GM23248 (cell line): Measurements from ENCODE around the gene THYN1. TPM values are rescaled to one million over a fixed set of nuclear protein-coding genes. Genes with fewer than 3 reads are reported as not detected.

Source experiments
- DNase-seq: peaks from one replicate; pipeline ENCODE4 v3.0.0-alpha.2; 2015
- H2AFZ ChIP-seq: fragments of 200-600 bp; sonication (generic); 2 replicates; pipeline ENCODE4 v1.6.1; 2016; ENCODE audit warnings: antibody characterized with exemption
- H3F3A ChIP-seq: fragments of 200-600 bp; sonication (generic); 2 replicates; pipeline ENCODE4 v1.6.1; 2016; ENCODE audit warnings: mild to moderate bottlenecking, antibody characterized with exemption, mixed run types; ENCODE audit not compliant: insufficient read depth
- H3K27ac ChIP-seq: fragments of 200-600 bp; sonication (generic); 2 replicates; pipeline ENCODE4 v1.5.1; 2016; ENCODE audit warnings: mild to moderate bottlenecking
- H3K27me3 ChIP-seq: fragments of 200-600 bp; sonication (generic); replicated peaks from 2 replicates; pipeline ENCODE4 v1.6.1; 2016; ENCODE audit warnings: mild to moderate bottlenecking; ENCODE audit not compliant: insufficient read depth
- H3K36me3 ChIP-seq: fragments of 200-600 bp; sonication (generic); 2 replicates; pipeline ENCODE4 v1.6.1; 2016; ENCODE audit warnings: low read depth, mild to moderate bottlenecking
- H3K4me1 ChIP-seq: fragments of 200-600 bp; sonication (generic); 2 replicates; pipeline ENCODE4 v1.6.1; 2016; ENCODE audit warnings: mild to moderate bottlenecking; ENCODE audit not compliant: insufficient read depth
- H3K4me2 ChIP-seq: fragments of 200-600 bp; sonication (generic); one replicate; pipeline ENCODE4 v1.6.1; 2016; ENCODE audit warnings: mild to moderate bottlenecking; ENCODE audit not compliant: unreplicated experiment
- H3K4me3 ChIP-seq: fragments of 200-600 bp; sonication (generic); 2 replicates; pipeline ENCODE4 v1.5.1; 2016; ENCODE audit warnings: mild to moderate bottlenecking
- H3K79me2 ChIP-seq: fragments of 200-600 bp; sonication (generic); 2 replicates; pipeline ENCODE4 v1.6.1; 2016; ENCODE audit warnings: mild to moderate bottlenecking; ENCODE audit not compliant: insufficient read depth
- H3K9ac ChIP-seq: fragments of 200-600 bp; sonication (generic); 2 replicates; pipeline ENCODE4 v1.6.1; 2016; ENCODE audit warnings: mild to moderate bottlenecking
- H3K9me2 ChIP-seq: fragments of 200-600 bp; sonication (generic); 2 replicates; pipeline ENCODE4 v1.6.1; 2016; ENCODE audit warnings: mixed run types, mild to moderate bottlenecking, moderate library complexity; ENCODE audit not compliant: insufficient read depth
- H3K9me3 ChIP-seq: fragments of 200-600 bp; sonication (generic); one replicate; pipeline ENCODE4 v1.6.1; 2017; ENCODE audit warnings: low read depth
- H4K20me1 ChIP-seq: fragments of 200-600 bp; sonication (generic); 2 replicates; pipeline ENCODE4 v1.6.0; 2016; ENCODE audit not compliant: insufficient read depth
- EZH2 ChIP-seq: fragments of 200-600 bp; sonication (generic); IDR thresholded peaks from 2 replicates; pipeline ENCODE4 v1.6.1; 2018; ENCODE audit warnings: antibody characterized with exemption, mild to moderate bottlenecking; ENCODE audit not compliant: insufficient read depth, poor library complexity, severe bottlenecking
- EZH2phosphoT487 ChIP-seq: fragments of 200-600 bp; sonication (generic); IDR thresholded peaks from 2 replicates; pipeline ENCODE4 v1.6.1; 2018; ENCODE audit warnings: antibody characterized with exemption, moderate library complexity, mild to moderate bottlenecking, low read depth; ENCODE audit not compliant: insufficient read depth
- WGBS, 2 experiments: methylation state at CpG; one replicate each; pipeline ENCODE4 v1.1.6; 2015 to 2017; ENCODE audit warnings: low lambda C conversion rate in 2 of 2, low coverage in 1 of 2; ENCODE audit errors: missing lambda C conversion rate in 2 of 2; 5-methylcytosine and 5-hydroxymethylcytosine counted together
- in situ Hi-C: fragments of 300-500 bp; cut with MboI; formaldehyde crosslinking; loops from 2 replicates; pipeline ENCODE4 v1.15.0; 2020
- polyA plus RNA-seq: library from polyadenylated mRNA; unstranded; fragments of >200 nt; fragmentation: Nextera tagmentation; extraction: Ambion mirVana; gene quantifications from 2 replicates; pipeline ENCODE4 v1.2.1, GENCODE V29; 2016
- total RNA-seq: library from RNA; depleted of rRNA; stranded (reverse); fragments of >200 nt; shearing (Covaris generic); gene quantifications from 2 replicates; pipeline ENCODE4 v1.2.3, GENCODE V29; 2014

Gene THYN1
- total and polyA plus RNA-seq, 2 experiments from 2014 or later = 25.6 to 49.8 TPM

DNA sequence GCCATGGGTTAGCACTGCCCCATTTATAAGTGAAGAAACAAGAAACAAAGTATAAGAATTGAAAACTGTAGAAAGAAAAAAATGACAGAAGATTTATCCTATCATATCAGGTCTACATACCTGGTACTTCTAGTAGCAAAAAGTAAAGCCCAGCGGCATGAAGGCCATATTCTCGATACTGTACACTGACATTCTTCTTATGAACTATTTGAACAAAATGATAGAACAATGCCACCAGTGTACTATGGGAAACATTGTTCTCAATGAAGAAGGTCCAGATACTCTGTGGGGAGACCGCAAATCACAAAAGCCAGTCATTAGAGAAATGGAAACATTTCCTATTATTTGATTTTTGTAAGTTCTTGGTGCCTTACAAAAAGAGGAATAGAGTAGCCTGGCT, 36.3 kb downstream of the THYN1 start:
- H3K79me2 ChIP-seq = peaks cover 62% of the 10 kb centered on the region

GRCh38 chr11:134215836-134216235, 37.3 kb downstream of the THYN1 start:
- no peaks in the 10 kb centered on the region for H3K9me2 ChIP-seq
- no peak overlapping the region for H2AFZ ChIP-seq
- in situ Hi-C loops = no loop called here
- TF ChIP-seq EZH2 = no peak
- no peak for TF ChIP-seq EZH2phosphoT487
- H3F3A ChIP-seq = no peaks in the 10 kb centered on the region
- H3K4me1 ChIP-seq = no peaks in the 10 kb centered on the region
- H3K4me2 ChIP-seq = no peak overlapping the region
- DNase-seq = no peak
- 82 to 88% methylated on average over 7 of the region's 7 CpGs for WGBS, 2 experiments
- peaks cover 59% of the 10 kb centered on the region for H3K79me2 ChIP-seq
- peaks cover 14% of the 10 kb centered on the region; the same call in 1 of the 2 replicates for H3K36me3 ChIP-seq
- H3K27me3 ChIP-seq = no peaks in the 10 kb centered on the region
- H4K20me1 ChIP-seq = no peaks in the 10 kb centered on the region
- H3K4me3 ChIP-seq = no peak overlapping the region
- no peak overlapping the region for H3K27ac ChIP-seq
- H3K9me3 ChIP-seq = no peaks in the 10 kb centered on the region
- no peak overlapping the region for H3K9ac ChIP-seq

More for the DNA sequence above, 36.3 kb downstream of the THYN1 start:
- H3K9me3 ChIP-seq = no peaks in the 10 kb centered on the region
- H3K27ac ChIP-seq = no peak overlapping the region
- WGBS, 2 experiments = 97 to 98% methylated on average over 3 of the region's 3 CpGs
- H3K4me3 ChIP-seq = no peak overlapping the region
- H3K36me3 ChIP-seq = peaks cover 14% of the 10 kb centered on the region; the same call in 1 of the 2 replicates
- no peaks in the 10 kb centered on the region for H3K9me2 ChIP-seq
- no peaks in the 10 kb centered on the region for H3K27me3 ChIP-seq
- in situ Hi-C loops = no loop called here
- H3F3A ChIP-seq = no peaks in the 10 kb centered on the region
- H3K4me2 ChIP-seq = no peak overlapping the region
- TF ChIP-seq EZH2phosphoT487 (no peak), EZH2 (no peak)
- no peaks in the 10 kb centered on the region for H3K4me1 ChIP-seq
- H4K20me1 ChIP-seq = no peaks in the 10 kb centered on the region
- no peak for DNase-seq
- no peak overlapping the region for H3K9ac ChIP-seq
- H2AFZ ChIP-seq = no peak overlapping the region

- H3K27me3 ChIP-seq = no peaks in the 10 kb centered on the region
- H3K9me3 ChIP-seq = no peaks in the 10 kb centered on the region
- H3K4me3 ChIP-seq = no peak overlapping the region
- H3K9ac ChIP-seq = no peak overlapping the region
- H3K79me2 ChIP-seq = peaks cover 16% of the 10 kb centered on the region; the same call in 1 of the 2 replicates
- H3F3A ChIP-seq = no peaks in the 10 kb centered on the region
- H3K9me2 ChIP-seq = no peaks in the 10 kb centered on the region
- no peaks in the 10 kb centered on the region for H3K4me1 ChIP-seq
- TF ChIP-seq EZH2 = no peak
- TF ChIP-seq EZH2phosphoT487 = no peak
- H3K27ac ChIP-seq = no peak overlapping the region
- in situ Hi-C loops = no loop called here
- H4K20me1 ChIP-seq = no peaks in the 10 kb centered on the region
- WGBS, 2 experiments = 85 to 92% methylated on average over 16 of the region's 16 CpGs
- no peak overlapping the region for H3K4me2 ChIP-seq
- peak; percentile 51 for DNase-seq
- H2AFZ ChIP-seq = no peak overlapping the region
- peaks cover 20% of the 10 kb centered on the region for H3K36me3 ChIP-seq
Measured at GRCh38 chr11:134207538-134208239, 45.5 kb downstream of the THYN1 start.

- no peak overlapping the region for H2AFZ ChIP-seq
- in situ Hi-C loops = no loop called here
- no peak overlapping the region for H3K4me2 ChIP-seq
- H4K20me1 ChIP-seq = no peaks in the 10 kb centered on the region
- H3K27me3 ChIP-seq = no peaks in the 10 kb centered on the region
- TF ChIP-seq EZH2phosphoT487 (no peak), EZH2 (no peak)
- DNase-seq = no peak
- no peak overlapping the region for H3K27ac ChIP-seq
- H3K9me2 ChIP-seq = no peaks in the 10 kb centered on the region
- no peaks in the 10 kb centered on the region for H3F3A ChIP-seq
- H3K79me2 ChIP-seq = peaks cover under 1% of the 10 kb centered on the region; the same call in 1 of the 2 replicates
- H3K9ac ChIP-seq = no peak overlapping the region
- no peak overlapping the region for H3K4me3 ChIP-seq
- no peaks in the 10 kb centered on the region for H3K4me1 ChIP-seq
- 94 to 96% methylated on average over 5 of the region's 5 CpGs for WGBS, 2 experiments
- H3K36me3 ChIP-seq = peaks cover 20% of the 10 kb centered on the region
- H3K9me3 ChIP-seq = no peaks in the 10 kb centered on the region
Measured at GRCh38 chr11:134206185-134206584, 47.0 kb downstream of the THYN1 start.
